Measurements from ENCODE around the gene FICD. TPM values are rescaled to one million over a fixed set of nuclear protein-coding genes. Genes with fewer than 3 reads are reported as not detected.

FICD gene
- polyA plus RNA-seq, 3 donors, result 1.00 to 1.9 (median 1.6) TPM

DNA sequence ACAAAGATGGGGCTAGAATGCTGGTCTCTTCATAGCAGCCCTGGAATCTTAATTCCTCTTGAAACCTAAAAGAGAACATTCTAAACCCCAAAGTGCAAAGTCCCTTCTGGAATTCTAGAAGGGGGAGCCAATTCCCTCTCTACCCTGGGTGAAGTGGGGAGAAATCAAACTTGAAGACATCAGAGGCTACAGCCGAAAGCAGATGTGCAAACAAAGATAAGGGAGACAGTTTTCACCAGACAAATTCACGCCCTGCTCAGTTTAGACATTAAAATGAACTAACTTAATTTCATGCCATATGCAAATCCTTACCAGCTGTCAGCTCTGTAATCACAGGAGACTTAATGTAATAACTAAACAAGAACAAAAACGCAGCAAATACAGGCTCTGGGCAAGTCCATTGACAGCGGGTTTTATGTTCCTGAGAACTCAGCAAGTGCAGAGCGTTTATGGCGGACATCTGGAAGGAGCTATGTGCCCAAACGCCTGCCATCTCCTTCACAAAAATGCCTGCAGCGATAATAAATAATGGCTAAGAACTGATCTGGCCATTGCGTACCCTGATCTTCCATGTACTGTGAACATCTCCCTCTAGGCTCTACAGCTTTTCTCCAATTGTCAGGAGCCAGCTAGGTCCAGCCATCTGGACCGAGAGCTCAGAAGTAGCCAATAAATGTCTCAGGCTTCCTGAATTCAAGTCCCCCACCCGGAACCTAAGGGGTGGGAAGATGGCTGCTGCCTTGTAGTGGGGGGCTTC, 19.1 kb upstream of the FICD start:
- H3K27ac Mint-ChIP-seq, result peak overlapping the region in 1 of 7 donors; percentile 60

DNA sequence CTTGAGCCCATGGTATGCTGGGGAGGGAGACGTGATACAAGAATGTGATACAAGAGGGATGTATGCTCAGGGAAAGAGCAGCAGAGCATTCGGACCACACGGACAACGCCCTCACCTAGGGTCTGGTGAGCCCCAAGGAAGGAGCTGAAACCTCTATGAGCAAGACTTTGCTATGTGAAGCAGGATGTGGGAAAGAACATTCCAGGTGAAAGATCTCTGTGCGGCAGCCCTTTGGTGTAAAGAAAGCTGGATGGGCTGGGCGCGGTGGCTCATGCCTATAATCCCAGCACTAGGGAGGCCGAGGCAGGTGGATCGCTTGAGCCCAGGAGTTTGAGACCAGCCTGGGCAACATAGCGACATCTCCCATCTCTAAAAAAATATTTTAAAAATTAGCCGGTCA, 16.9 kb upstream of the FICD start:
- Histone ChIP-seq H3K9ac (ENCODE audit: insufficient read depth, low read length, poor library complexity, severe bottlenecking) (no peak overlapping the region), H3K4me2 (replicated peaks; ENCODE audit: extremely low read depth, low read length, poor library complexity, severe bottlenecking) (no peak overlapping the region), H3K9me3 (replicated peaks in 1 of 2; ENCODE audit: control insufficient read depth in 1 of 2, insufficient read depth in 1 of 2, low read length in 2 of 2) (peaks cover 15 to 16% of the 10 kb centered on the region in 2 donors), H4K20me1 (ENCODE audit: insufficient read depth, low read length) (no peaks in the 10 kb centered on the region), H3K4me3 (replicated peaks in 1 of 3; ENCODE audit: low read depth in 2 of 3, low read length in 3 of 3) (no peak overlapping the region), H3K27ac (ENCODE audit: low read depth in 1 of 2, low read length in 2 of 2) (no peak overlapping the region), H2AFZ (ENCODE audit: insufficient read depth, low read depth, low read length, poor library complexity, severe bottlenecking) (no peak overlapping the region), H3K4me1 (ENCODE audit: control insufficient read depth in 1 of 2, insufficient read depth in 2 of 2, low read length in 2 of 2) (no peaks in the 10 kb centered on the region), H3K79me2 (ENCODE audit: insufficient read depth, low read length) (no peaks in the 10 kb centered on the region), H3K36me3 (replicated peaks in 1 of 2; ENCODE audit: control insufficient read depth in 1 of 2, insufficient read depth in 2 of 2, low read length in 2 of 2) (no peaks in the 10 kb centered on the region), H3K27me3 (ENCODE audit: control insufficient read depth in 2 of 2, insufficient read depth in 2 of 2, low read length in 2 of 2) (peaks cover 0 to 8% of the 10 kb centered on the region in 2 donors)
- Mint-ChIP-seq H3K4me1 (no peaks in the 10 kb centered on the region), H3K27me3 (ENCODE audit: low read depth in 3 of 3) (peaks cover 7 to 20% (median 12%) of the 10 kb centered on the region in 3 donors), H3K36me3 (no peaks in the 10 kb centered on the region), H3K4me3 (peak overlapping the region in 1 of 2 donors; percentile 16), H3K27ac (no peak overlapping the region), H3K9me3 (peaks cover 9 to 24% (median 19%) of the 10 kb centered on the region in 7 donors)
- 79% methylated on average over 5 of the region's 11 CpGs for WGBS (ENCODE audit: insufficient coverage)
- no peak for DNase-seq
- intact Hi-C loops (cut with micrococcal nuclease), result loop anchor here (10.0 kb wide), 1 partner anchor 503 kb away; no protein-coding TSS in a partner anchor
- TF ChIP-seq, protein P1, sequence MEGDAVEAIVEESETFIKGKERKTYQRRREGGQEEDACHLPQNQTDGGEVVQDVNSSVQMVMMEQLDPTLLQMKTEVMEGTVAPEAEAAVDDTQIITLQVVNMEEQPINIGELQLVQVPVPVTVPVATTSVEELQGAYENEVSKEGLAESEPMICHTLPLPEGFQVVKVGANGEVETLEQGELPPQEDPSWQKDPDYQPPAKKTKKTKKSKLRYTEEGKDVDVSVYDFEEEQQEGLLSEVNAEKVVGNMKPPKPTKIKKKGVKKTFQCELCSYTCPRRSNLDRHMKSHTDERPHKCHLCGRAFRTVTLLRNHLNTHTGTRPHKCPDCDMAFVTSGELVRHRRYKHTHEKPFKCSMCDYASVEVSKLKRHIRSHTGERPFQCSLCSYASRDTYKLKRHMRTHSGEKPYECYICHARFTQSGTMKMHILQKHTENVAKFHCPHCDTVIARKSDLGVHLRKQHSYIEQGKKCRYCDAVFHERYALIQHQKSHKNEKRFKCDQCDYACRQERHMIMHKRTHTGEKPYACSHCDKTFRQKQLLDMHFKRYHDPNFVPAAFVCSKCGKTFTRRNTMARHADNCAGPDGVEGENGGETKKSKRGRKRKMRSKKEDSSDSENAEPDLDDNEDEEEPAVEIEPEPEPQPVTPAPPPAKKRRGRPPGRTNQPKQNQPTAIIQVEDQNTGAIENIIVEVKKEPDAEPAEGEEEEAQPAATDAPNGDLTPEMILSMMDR (IDR thresholded peaks at IDR 0.05), result no peak

More for the DNA sequence above, 19.1 kb upstream of the FICD start:
- H3K36me3 Mint-ChIP-seq, result no peaks in the 10 kb centered on the region
- no peaks in the 10 kb centered on the region for H3K4me1 Mint-ChIP-seq
- H3K4me2 ChIP-seq (replicated peaks; ENCODE audit: extremely low read depth, low read length, poor library complexity, severe bottlenecking), result no peak overlapping the region
- no peak overlapping the region for H2AFZ ChIP-seq (ENCODE audit: insufficient read depth, low read depth, low read length, poor library complexity, severe bottlenecking)
- WGBS (ENCODE audit: insufficient coverage), result 85% methylated on average over 8 of the region's 11 CpGs
- no peaks in the 10 kb centered on the region for H3K79me2 ChIP-seq (ENCODE audit: insufficient read depth, low read length)
- intact Hi-C loops (cut with micrococcal nuclease), result loop anchor here (10.0 kb wide), 1 partner anchor 501 kb away; no protein-coding TSS in a partner anchor
- no peak overlapping the region for H3K9ac ChIP-seq (ENCODE audit: insufficient read depth, low read length, poor library complexity, severe bottlenecking)
- H3K9me3 ChIP-seq (replicated peaks in 1 of 2; ENCODE audit: control insufficient read depth in 1 of 2, insufficient read depth in 1 of 2, low read length in 2 of 2), result no peaks in the 10 kb centered on the region
- peaks cover 6 to 24% (median 14%) of the 10 kb centered on the region in 3 donors for H3K27me3 Mint-ChIP-seq (ENCODE audit: low read depth in 3 of 3)
- H4K20me1 ChIP-seq (ENCODE audit: insufficient read depth, low read length), result no peaks in the 10 kb centered on the region
- DNase-seq, result no peak
- no peak overlapping the region for H3K4me3 Mint-ChIP-seq
- TF ChIP-seq, protein P1 (IDR thresholded peaks at IDR 0.05), result no peak
- H3K27me3 ChIP-seq (ENCODE audit: control insufficient read depth in 2 of 2, insufficient read depth in 2 of 2, low read length in 2 of 2), result peaks cover 0 to 8% of the 10 kb centered on the region in 2 donors
- no peak overlapping the region for H3K4me3 ChIP-seq (replicated peaks in 1 of 3; ENCODE audit: low read depth in 2 of 3, low read length in 3 of 3)
- no peaks in the 10 kb centered on the region for H3K36me3 ChIP-seq (replicated peaks in 1 of 2; ENCODE audit: control insufficient read depth in 1 of 2, insufficient read depth in 2 of 2, low read length in 2 of 2)
- no peaks in the 10 kb centered on the region for H3K4me1 ChIP-seq (ENCODE audit: control insufficient read depth in 1 of 2, insufficient read depth in 2 of 2, low read length in 2 of 2)
- no peak overlapping the region for H3K27ac ChIP-seq (ENCODE audit: low read depth in 1 of 2, low read length in 2 of 2)
- H3K9me3 Mint-ChIP-seq, result peaks cover 0 to 7% (median 0%) of the 10 kb centered on the region in 7 donors

Measured in CD14-positive monocyte (primary cell).